Activated T-cell treated with anti-CD3 and anti-CD28 coated beads, Interleukin-2, amount 50 U/mL, for 48 hours (primary cell): ENCODE data around the gene ABITRAM.
"Not testable (repeated sequence)": the region's sequence is repeated elsewhere in the genome, so short reads cannot be mapped to it uniquely, and the experiment has no call there.

Experiments used
- DNase-seq, 2 experiments: peaks; one replicate each; pipeline ENCODE4 v3.0.0-alpha.2; 2020

The ABITRAM gene

GRCh38 chr9:108933231-108933717 is 926 bp upstream of the ABITRAM start:
- no peak for DNase-seq

GRCh38 chr9:108933718-108934322 is 380 bp upstream of the ABITRAM start, which contains the start of gene ELP1:
ELP1 (minus strand) TSS chr9:108934124; CDS start chr9:108931146, 2,978 bp downstream.
- peak; percentile 93 to 94 for DNase-seq

- no peak for DNase-seq
These were observed 3.5 kb downstream of the ABITRAM start for GRCh38 chr9:108937561-108938305.

- DNase-seq, result no peak
These were observed 5.8 kb downstream of the ABITRAM start for GRCh38 chr9:108939975-108940374.

- DNase-seq, result no peak
These were observed 16.0 kb downstream of the ABITRAM start for GRCh38 chr9:108950168-108950567.

- no peak for DNase-seq
These were observed 17.4 kb downstream of the ABITRAM start for GRCh38 chr9:108951578-108951977.

GRCh38 chr9:108953983-108954574 is 19.9 kb downstream of the ABITRAM start:
- no peak for DNase-seq

- DNase-seq, result no peak
These were observed 21.9 kb downstream of the ABITRAM start for GRCh38 chr9:108956022-108956630.

GRCh38 chr9:108956631-108957026 is 22.4 kb downstream of the ABITRAM start:
- DNase-seq, result no peak

- no peak for DNase-seq
These were observed 26.1 kb downstream of the ABITRAM start for GRCh38 chr9:108960331-108960730.

- no peak for DNase-seq
These were observed 27.0 kb downstream of the ABITRAM start for GRCh38 chr9:108961151-108961550.

GRCh38 chr9:108963459-108964143 is 29.4 kb downstream of the ABITRAM start:
- DNase-seq, result no peak

GRCh38 chr9:108967916-108968315 is 33.7 kb downstream of the ABITRAM start:
- no peak for DNase-seq

GRCh38 chr9:108971392-108971791 is 37.2 kb downstream of the ABITRAM start:
- DNase-seq, result not testable (repeated sequence)

- no peak for DNase-seq
These were observed 38.0 kb downstream of the ABITRAM start for GRCh38 chr9:108972186-108972585.

GRCh38 chr9:108972626-108973209 is 38.5 kb downstream of the ABITRAM start:
- DNase-seq, result no peak

- no peak for DNase-seq
These were observed 39.7 kb downstream of the ABITRAM start for GRCh38 chr9:108973895-108974294.

- no peak for DNase-seq
These were observed 44.0 kb downstream of the ABITRAM start for GRCh38 chr9:108978205-108978604.

- DNase-seq, result no peak
These were observed 46.7 kb downstream of the ABITRAM start for GRCh38 chr9:108980893-108981292.

- DNase-seq, result no peak
These were observed 49.7 kb downstream of the ABITRAM start for GRCh38 chr9:108983885-108984284.
